Activated CD4-positive, alpha-beta T cell treated with anti-CD3 and anti-CD28 coated beads for 48 hours (primary cell): ENCODE results near the gene MYO18B.

Experiments
- DNase-seq: peaks from one replicate; pipeline ENCODE4 v3.0.0-alpha.2; 2020

MYO18B gene

GRCh38 chr22:25874327-25874726 is 132.3 kb downstream of the MYO18B start:
- no peak for DNase-seq

GRCh38 chr22:25875461-25875860 is 133.5 kb downstream of the MYO18B start:
- no peak for DNase-seq

DNA sequence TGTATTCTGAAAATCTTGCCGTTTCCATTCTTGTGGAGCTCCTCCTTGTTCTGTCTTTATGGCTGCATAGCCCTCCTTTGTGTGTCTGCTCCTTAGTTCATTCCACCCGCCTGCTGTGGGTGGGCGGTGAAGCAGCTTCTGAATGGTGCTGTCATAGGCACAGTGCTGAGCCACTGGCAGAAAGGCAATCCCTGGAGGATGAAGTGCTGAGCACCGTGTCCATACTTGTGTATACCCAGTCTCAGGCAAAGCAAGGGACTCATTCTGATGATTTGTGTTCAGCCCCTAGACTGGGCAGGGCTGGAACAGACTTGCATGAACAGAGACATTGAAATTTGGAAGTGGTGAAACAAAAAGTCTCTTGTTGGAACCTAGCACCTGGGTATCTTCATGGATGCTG is 134.9 kb downstream of the MYO18B start:
- DNase-seq, result no peak

DNA sequence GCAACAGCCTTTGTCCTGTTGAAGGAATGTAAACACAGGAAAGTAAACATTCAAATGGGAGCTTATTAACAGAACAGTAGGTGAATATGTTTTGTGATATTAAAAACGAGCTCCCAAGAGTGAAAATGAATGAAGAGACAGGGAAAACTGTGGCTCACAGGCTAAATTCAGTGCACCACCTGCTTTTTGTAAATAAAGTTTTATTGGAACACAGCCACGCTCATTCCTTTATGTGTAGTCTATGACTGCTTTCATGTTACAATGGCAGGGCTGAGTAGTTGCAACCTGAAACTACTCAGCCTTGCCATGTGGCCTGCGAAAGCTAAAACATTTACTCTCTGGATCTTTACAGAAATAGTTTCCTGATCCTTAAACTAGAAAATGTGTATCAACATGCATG is 136.9 kb downstream of the MYO18B start:
- no peak for DNase-seq

- DNase-seq, result no peak
Observed at GRCh38 chr22:25880524-25880923, 138.5 kb downstream of the MYO18B start.

- no peak for DNase-seq
Observed at GRCh38 chr22:25881210-25881755, 139.3 kb downstream of the MYO18B start.

GRCh38 chr22:25882360-25882759 is 140.4 kb downstream of the MYO18B start:
- no peak for DNase-seq

GRCh38 chr22:25883482-25884033 is 141.6 kb downstream of the MYO18B start:
- DNase-seq, result no peak

DNA sequence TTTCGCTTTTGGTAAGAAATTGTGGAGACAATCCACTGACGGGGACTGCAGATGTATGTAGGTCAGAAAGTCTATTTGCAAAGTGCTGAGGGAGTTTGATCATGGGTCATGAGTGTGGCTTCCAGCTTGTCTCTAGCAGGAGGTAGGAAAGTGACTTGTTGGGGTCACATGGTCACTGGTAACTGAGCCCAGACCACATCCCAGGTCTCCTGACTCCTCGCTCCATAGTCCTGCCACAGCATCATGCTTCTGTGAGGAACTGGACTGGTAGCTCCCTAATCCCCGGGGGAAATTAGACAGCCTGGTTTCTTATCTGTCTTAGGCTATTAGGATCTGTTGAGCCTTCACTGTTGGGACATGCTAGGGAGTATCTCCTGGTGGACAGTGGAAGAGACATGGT is 142.1 kb downstream of the MYO18B start:
- DNase-seq, result no peak

DNA sequence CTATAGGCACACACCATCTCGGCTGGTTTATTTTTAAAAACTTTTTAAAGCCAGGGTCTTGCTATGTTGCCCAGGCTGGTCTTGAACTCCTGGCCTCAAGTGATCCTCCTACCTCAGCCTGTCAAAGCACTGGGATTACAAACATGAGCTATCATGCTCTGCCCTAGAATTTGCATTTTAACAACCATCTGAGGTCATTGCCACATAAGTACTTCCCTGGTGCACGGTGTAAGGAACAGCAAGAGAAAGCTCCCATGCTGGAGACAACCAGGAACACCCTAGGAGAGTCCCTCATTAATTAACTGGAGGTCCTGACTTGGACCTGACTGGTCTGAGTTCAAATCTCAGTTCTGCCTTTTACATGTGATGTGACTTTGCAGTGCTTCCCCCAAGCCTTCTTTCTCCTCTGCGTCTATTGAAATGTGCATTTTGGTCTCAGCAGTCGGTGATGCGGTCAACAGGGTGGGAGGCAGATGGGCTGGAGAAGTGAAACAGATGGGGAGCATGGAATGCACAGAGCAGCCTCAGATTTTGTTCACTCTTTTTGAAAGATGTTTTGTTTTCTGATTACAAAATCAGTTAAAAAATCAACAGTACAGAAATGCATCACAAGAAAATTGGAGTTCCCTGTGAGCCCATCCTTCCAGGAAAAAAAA is 146.5 kb downstream of the MYO18B start:
- DNase-seq, result no peak

GRCh38 chr22:25890651-25891050 is 148.7 kb downstream of the MYO18B start:
- no peak for DNase-seq

GRCh38 chr22:25892678-25893077 is 150.7 kb downstream of the MYO18B start:
- DNase-seq, result no peak

DNA sequence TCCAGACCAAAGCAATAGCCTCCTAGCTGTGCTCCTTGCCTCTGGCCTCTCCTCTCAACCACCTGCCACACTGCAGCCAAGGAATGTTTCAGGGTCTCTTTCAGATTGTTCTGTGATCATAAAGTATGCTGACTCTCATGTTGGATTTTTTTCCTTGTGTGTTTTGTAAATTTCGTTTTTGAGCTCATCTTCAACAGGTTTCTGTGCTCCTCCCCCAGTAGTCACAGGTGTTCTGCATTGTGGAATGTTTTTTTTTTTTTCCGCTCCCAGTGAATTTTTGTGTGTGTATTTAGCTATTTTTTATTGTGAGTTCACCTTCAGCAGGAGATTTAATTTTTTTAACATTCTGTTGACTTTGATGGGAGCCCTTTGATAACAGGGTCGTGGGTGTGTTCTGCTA is 153.7 kb downstream of the MYO18B start:
- no peak for DNase-seq

GRCh38 chr22:25896098-25896497 is 154.1 kb downstream of the MYO18B start:
- no peak for DNase-seq

DNA sequence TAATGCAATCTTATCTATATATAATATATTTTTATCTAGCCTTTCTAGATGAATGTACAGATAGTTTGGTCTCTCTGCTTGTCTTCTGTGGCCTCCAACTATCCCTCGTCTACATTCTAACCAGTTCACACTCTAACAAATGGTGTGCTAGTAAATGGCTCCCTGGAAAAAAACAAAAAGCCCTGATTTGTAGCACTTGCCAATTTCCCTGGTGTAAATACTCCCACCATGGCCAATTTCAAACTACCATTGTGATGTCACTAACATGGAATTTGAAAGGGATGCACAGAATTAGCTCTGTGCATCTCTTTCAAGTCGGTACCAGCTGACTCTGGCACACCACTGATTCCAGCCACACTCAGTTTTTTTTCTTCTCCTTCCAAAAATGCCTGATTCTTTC is 154.6 kb downstream of the MYO18B start:
- DNase-seq, result no peak

DNA sequence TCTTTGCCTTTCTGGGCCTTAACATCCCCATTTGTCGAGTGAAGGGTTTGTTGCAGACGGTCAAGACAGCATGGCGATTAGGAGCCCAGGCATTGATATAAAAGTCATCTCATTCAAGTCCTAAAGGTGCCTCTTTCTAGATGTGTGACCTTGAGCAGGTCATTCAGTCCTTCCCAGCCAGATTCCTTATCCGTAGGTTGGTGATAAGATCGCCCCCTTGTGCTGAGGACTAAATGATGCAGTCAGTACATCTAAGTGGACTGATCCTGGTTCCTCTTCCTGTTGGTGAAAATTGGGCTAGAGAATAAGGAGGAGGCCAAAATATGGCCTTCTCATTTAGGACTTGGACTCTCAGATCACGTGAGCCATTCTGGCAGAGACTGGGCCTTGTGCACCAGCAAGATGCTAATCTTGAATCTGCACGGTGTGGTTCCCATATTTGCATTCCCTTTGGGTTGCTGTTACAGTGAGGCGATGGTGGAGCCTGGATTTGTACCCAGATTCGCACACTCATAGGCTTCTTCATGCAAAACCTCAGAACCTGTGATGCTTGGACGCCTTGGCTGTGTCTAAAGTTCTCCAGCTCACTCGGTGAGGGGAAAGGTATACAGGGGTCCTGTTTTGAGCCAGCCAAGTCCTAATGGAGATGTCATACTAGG is 156.8 kb downstream of the MYO18B start:
- peak; percentile 4 for DNase-seq

- no peak for DNase-seq
Observed at GRCh38 chr22:25899566-25899965, 157.6 kb downstream of the MYO18B start.

- DNase-seq, result no peak
Observed at GRCh38 chr22:25900390-25900789, 158.4 kb downstream of the MYO18B start.

DNA sequence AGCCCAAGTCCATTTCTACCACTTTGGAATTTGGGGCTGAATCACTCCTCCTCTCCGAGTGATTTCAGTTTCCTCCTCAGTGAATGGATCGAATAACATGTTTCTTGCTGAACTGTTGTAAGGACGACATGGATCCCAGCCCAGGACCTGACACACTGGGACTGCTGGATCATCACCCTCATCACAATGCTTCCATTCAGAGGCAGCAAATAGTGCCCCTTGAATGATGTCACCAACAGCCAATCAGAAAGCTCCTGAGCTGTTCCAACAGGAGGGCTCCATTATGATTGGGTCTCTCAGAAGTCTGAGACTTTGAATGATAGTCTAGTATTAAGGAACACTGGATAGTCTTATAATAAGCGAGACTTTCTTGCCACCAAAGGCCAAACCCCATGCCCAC is 158.9 kb downstream of the MYO18B start:
- no peak for DNase-seq

DNA sequence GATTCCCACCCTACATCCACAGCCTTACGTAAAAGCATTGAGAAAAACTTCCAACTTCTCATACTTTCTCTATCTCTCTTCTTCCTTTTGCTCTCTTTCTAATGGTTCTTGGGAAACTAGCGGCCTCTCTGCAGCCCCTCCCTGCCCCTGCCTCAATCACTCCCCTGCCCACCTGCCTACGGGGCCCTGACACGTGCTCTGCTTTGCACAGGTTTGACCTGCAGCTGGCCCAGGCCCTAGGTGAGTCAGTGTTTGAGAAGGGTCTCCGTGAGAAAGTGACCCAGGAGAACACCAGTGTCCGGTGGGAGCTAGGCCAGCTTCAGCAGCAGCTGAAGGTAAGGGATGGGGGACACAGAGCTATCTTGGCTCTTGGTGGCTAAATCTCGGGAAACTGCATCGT is 160.4 kb downstream of the MYO18B start:
- DNase-seq, result no peak

GRCh38 chr22:25903294-25903693 is 161.3 kb downstream of the MYO18B start:
- peak; percentile 27 for DNase-seq

GRCh38 chr22:25908212-25908611 is 166.2 kb downstream of the MYO18B start:
- no peak for DNase-seq

- DNase-seq, result no peak
Observed at GRCh38 chr22:25908755-25909154, 166.8 kb downstream of the MYO18B start.
